ENCODE results near the gene ZNF200.
A peak's percentile ranks its signal among the peaks of the same experiment; 100 is the strongest.

Gene ZNF200

GRCh38 chr16:3194792-3195191 is 40.2 kb downstream of the ZNF200 start:
- TF ChIP-seq CTCF (IDR thresholded peaks at IDR 0.05; ENCODE audit: borderline replicate concordance, insufficient read depth, low read depth, low read length): no peak
- H3K4me3 ChIP-seq (ENCODE audit: low read depth, low read length): no peak overlapping the region

- no peak for TF ChIP-seq CTCF (IDR thresholded peaks at IDR 0.05; ENCODE audit: borderline replicate concordance, insufficient read depth, low read depth, low read length)
- H3K4me3 ChIP-seq (ENCODE audit: low read depth, low read length): no peak overlapping the region
These were observed 41.4 kb downstream of the ZNF200 start for GRCh38 chr16:3193221-3194212.

GRCh38 chr16:3192476-3193019 is 42.4 kb downstream of the ZNF200 start:
- no peak for TF ChIP-seq CTCF (IDR thresholded peaks at IDR 0.05; ENCODE audit: borderline replicate concordance, insufficient read depth, low read depth, low read length)
- H3K4me3 ChIP-seq (ENCODE audit: low read depth, low read length): no peak overlapping the region

GRCh38 chr16:3190949-3191353 is 44.0 kb downstream of the ZNF200 start:
- no peak overlapping the region for H3K4me3 ChIP-seq (ENCODE audit: low read depth, low read length)
- no peak for TF ChIP-seq CTCF (IDR thresholded peaks at IDR 0.05; ENCODE audit: borderline replicate concordance, insufficient read depth, low read depth, low read length)

- TF ChIP-seq CTCF (IDR thresholded peaks at IDR 0.05; ENCODE audit: borderline replicate concordance, insufficient read depth, low read depth, low read length): no peak
- no peak overlapping the region for H3K4me3 ChIP-seq (ENCODE audit: low read depth, low read length)
These were observed 45.1 kb downstream of the ZNF200 start for GRCh38 chr16:3189869-3190268.

- TF ChIP-seq CTCF (IDR thresholded peaks at IDR 0.05; ENCODE audit: borderline replicate concordance, insufficient read depth, low read depth, low read length): no peak
- peak overlapping the region; percentile 65 for H3K4me3 ChIP-seq (ENCODE audit: low read depth, low read length)
These were observed 45.8 kb downstream of the ZNF200 start for GRCh38 chr16:3188925-3189825.
